HG02571 (cell line): ENCODE measurements around the gene ANO4.
"Not testable (repeated sequence)": the region's sequence is repeated elsewhere in the genome, so short reads cannot be mapped to it uniquely, and the experiment has no call there.

Source experiments
- ATAC-seq: cut with Tn5 transposase; IDR thresholded peaks from one replicate; pipeline ENCODE4 v1.9.1; 2021; ENCODE audit warnings: mild to moderate bottlenecking, moderate library complexity; ENCODE audit not compliant: unreplicated experiment

The ANO4 gene

DNA sequence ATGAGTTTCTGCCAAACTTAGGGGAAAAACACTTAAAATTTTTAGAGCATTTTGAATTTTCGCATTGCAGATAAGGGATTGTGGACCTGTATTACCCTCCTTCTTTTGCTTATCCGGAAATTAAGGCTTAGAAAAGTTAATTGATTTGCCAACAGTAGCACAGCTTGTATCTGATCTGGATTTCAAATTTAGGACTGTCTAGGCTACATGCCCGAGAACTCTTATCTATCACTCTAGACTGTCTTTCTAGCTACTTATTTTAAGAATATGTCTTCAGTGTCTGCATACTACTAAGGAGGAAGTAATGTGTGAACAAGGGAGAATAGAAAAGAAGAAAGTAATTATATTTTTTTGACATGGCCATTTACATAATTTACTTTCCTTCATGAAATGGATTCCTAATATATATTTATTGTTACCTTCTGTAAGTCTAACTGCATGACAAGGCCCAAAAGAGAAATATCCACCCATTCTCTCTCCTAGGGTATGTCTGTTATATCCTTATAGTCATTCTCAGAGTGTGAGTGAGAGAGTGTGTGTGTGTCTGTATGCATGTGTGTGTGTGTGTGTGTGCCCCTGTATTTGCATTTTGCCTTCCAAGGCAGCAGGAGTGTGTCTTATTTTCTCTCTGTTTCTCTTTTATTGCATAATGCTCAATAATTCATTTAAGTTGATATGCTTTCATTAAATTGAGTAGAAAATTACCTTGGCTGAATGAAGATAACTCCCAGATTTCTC is 283.4 kb downstream of the ANO4 start:
- no peak for ATAC-seq

DNA sequence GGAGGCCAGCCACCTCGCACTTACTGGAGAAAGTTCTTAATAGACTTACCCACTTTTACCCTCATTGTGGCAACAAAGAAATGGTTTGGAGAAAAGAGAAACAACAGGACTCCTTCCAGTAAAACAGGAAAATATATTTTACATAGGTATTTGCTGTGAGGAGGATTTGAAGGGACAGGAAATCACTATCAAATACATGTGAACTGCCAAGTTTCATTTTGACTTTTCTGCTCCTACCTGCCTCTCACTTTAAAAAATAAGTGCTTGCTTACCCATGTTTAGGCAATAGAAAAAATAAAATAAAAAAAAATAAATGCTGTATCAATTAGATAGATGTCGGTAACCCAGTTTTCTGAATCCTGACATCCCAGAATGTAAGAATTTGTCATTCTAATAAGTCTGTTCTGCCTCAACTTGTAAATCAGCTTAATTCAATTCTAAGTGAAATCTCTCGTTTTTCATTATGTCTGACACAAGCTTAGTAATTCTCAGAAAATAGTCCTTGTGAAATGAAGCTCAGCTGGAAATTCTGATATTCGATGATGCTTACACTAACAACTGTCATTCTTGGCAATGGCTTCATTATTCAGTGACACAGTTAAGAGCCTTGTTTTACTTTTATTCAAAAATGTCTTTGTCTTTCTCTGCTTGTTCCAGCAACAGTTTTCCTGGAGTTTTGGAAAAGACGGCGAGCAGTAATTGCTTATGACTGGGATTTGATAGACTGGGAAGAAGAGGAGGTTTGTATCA is 284.1 kb downstream of the ANO4 start:
- ATAC-seq = no peak

DNA sequence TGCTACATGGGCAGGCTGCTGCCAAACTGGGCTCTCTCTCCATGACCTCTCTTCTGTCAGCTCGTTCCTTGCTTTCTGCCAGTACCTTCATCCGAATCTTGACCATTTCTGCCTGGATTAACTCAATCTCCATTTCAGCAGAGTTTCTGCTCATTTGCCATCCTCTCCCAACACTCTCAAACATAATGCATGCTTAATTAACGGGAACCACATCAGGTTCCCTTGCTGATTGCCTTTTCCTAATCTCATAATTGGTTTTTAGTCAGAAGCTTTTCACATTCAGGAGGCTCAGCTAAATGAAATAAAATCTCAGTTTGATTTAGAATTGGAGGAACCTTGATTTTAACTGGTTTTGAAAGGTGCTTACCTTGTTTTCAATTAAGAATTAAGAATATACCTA is 288.1 kb downstream of the ANO4 start:
- ATAC-seq = no peak

DNA sequence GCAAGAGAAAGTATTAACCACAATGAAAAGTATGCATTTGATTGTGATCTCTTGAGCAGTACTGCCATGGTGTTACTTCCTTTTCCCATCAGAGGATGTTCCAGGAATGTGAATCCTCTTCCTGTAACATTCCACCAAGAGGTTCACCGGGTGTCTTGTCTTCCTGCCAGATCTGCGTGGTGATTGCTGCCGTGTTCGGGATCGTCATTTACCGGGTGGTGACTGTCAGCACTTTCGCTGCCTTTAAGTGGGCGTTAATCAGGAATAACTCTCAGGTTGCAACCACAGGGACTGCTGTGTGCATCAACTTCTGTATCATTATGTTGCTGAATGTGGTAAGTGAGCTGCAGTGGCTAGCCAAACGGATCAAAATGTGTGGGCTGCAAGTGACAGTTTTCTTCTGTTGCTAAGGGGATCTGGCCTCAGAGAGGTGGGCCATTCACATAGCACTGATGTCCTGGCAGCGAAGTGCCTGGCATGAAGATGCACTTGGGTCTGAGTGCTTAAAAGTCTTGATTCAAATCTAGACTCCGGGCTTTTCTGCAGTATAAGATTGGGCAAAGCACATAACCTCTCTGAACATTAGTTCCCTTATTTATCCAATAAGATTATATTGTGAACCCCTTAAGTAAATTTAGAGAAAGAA is 292.0 kb downstream of the ANO4 start:
- no peak for ATAC-seq

DNA sequence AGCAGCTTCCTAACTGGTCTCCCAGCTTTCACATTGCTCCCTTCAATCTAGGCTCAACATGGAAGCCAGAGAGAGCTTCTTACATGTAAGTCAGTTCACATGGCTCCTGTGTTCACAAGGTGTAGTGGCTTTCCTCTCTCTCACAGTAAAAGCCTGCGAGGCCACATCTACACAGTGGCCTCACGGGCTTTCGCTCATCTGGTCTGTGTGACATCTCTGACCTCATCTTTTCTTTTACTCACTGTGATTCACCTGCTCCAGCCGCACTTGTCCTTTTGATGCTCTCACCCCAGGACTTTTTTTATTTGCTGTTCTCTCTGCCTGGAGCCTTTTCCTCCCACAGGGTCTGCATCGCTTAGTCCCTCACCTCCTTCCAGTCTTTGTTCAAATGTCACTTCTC is 293.3 kb downstream of the ANO4 start:
- ATAC-seq = no peak

DNA sequence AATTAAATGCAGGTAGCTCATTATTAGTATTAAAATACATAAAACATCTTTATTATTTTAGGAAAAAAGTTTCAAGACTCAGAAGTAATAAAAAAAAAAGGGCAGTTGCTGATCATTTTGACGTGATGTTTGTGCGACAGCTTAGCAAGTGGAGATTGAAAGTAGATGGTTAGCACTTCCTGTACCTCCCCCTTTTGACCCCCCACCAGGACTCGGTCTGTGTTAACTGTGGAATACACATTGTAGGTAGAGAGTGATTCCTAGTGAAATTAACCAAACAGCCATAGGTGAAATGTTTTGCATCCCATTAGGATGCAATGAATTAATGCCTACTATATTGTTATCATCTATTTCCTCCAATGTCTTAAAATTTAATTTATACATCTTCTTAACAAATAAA is 294.7 kb downstream of the ANO4 start:
- no peak for ATAC-seq

DNA sequence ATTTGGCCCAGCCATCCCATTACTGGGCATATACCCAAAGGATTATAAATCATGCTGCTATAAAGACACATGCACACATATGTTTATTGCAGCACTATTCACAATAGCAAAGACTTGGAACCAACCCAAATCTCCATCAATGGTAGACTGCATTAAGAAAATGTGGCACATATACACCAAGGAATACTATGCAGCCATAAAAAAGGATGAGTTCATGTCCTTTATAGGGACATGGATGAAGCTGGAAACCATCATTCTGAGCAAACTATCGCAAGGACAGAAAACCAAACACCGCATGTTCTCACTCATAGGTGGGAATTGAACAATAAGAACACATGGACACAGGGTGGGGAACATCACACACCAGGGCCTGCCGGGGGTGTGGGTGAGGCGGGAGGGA is 295.6 kb downstream of the ANO4 start:
- ATAC-seq = not testable (repeated sequence)

DNA sequence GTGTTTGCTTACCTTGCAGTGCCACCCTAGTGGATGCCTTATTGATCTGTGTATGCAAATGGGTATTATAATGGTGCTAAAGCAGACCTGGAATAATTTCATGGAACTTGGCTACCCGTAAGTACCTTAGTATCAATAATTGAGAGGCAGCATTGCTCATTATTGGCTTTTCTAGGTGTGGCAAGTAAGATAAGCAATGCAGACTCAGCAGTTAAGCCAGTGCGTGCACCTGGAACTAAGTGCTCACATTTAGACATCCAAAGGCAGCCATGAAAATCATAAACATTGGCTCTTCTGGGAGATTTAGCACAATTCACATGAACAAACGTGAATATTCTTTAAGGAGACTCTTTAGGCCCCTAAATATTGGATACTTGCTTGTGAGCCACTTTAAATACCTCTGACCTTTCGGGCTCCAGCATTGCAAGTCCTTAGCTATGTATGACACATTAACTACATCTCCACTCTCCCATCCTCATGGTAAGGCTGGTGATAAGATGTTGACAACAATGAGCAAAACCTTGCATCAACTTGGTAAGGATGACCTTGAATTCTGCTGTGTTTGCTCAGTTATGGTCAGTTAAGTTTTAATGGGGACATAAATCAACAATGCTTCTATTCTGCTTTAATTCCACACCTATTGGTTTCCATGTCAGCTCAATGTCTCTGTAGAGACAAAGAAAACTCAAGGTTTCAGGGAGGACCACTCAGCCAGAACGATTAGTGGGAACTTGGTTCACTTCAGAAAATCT is 303.4 kb downstream of the ANO4 start:
- no peak for ATAC-seq

DNA sequence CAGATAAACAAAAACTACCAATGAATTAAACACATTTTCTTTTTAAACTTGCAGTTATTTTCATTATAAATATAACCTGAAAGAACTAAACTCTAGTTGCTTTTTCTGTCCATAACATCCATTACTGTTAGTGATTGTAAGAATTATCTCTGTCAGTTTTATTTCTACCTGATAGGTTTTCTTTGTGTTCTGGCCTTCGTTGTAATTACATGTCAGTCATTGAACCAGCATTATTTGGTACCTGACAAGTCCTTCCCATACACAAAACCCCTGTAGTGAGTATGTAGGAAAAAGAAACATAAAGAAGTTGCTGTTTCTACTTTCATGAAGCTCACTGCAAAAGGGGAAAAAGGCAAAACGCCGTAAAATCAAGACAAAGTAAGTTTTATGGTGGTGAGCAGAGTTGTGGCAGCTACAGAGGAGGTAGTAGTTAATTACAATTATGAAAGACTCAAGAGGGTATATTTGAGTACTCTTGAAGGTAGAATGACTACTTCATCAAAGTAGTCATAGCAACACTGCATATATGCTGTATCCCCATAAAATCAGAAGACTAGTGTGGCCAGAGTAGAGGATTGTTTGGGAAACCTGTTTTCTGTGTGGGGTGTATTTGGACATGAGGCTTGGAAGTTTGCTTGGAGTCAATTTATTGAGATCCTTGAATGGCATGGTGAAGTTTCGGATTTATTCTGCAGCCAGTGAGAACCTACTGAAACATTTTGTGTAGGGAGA is 312.6 kb downstream of the ANO4 start:
- no peak for ATAC-seq

DNA sequence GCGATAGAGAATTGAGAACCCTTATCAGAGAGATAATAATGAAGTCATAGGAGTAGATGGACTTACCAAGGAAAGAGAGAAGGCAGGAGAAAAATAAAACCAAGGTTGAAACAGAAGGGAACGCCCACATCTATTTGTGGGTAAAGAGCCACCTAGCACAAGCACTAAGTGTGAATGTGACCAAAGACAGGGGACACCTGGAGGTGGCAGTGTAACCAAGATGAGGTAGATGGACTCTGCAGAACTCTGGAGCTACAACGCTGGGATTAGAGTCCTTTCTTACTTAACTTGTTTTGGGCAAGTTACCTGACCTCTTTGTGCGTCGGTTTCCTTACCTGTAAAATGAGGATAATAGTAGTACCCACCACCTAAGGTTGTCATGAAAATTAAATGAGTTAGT is 313.6 kb downstream of the ANO4 start:
- no peak for ATAC-seq

DNA sequence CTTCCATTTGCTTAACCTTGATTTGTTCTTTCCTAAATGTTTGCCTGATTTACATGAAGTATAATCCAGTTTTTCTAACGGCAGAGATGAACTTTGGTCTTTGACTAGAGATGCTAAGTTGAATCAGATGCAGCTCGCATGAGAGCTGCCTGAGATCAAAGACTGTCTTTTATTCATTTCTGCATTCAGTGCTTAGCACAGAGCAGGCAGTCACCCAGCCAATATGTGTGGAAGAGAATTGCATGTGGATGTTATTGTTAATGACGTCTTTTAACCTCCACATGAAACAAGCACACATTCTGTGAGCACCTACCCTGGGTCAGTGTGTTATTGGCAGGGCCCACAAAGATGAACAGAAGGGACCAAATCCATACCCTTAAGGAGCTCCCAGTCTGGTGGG is 316.3 kb downstream of the ANO4 start:
- ATAC-seq = no peak

DNA sequence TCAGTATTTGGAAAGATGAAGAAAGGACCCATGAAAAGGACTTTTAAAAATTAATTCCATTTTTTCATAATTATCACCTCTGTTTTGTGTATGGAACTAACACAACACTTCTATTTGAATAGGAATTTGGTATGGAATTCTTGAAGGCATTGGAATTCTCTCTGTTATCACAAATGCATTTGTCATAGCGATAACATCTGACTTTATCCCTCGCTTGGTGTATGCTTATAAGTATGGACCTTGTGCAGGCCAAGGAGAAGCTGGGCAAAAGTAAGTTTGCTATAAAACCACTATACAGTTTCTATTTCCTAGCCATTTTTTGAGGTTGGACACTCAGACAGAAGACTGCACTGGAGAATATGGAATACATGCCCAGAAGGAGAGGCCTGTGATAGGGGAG is 316.9 kb downstream of the ANO4 start:
- ATAC-seq = no peak

DNA sequence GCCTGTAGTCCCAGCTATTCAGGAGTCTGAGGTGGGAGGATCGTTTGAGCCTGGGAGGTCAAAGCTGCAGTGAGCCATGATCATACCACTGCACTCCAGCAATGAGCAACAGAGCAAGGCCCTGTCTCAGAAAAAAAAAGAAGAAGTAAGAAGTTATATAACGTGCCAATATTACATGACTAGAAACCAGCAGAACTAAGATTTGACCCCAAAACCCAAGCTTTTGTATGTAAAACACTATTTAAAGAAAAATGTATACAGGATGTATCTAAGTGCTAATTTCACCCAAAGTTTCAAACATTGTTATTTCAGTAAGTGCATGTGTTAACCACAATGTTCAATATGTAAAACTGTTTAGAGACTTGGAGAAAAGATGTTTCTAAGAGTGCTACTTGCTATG is 320.8 kb downstream of the ANO4 start:
- ATAC-seq = no peak

DNA sequence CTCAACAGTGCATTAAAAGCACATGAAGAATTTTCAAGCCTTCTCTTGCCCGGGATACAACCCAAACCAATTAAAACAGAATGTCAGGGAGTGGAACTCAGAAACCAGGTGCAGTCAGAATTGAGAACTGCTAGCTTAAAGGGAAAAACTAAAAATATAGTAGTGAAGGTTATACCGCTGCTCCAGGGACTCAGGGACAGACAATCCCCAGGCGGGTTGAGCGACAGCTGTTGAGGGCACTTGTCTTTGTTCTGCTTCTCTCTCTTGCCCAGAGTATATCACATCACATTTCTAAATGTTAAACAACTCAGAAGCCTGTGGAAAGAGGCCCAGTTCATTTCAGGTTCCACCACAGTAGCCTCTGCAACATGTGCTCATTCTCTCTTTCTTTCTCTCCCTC is 322.3 kb downstream of the ANO4 start:
- no peak for ATAC-seq

DNA sequence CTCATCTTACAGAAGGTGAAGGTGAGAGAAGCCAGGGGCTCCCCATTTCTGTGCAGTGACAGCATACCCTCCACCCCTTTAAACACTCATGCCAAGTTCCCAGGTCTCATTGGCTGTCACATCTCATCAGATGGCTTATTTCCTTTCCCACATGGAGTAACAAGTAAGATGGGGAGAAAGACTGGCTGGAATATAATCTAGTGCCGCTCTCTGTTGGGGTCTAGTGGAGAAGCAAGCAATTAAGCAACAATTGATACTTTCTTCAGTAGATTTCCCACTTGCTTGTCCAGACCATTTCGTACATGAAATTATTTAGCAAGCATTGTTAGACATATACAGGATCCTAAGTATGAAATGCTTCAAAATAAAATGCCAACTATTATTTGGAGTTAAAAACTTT is 323.3 kb downstream of the ANO4 start:
- no peak for ATAC-seq

DNA sequence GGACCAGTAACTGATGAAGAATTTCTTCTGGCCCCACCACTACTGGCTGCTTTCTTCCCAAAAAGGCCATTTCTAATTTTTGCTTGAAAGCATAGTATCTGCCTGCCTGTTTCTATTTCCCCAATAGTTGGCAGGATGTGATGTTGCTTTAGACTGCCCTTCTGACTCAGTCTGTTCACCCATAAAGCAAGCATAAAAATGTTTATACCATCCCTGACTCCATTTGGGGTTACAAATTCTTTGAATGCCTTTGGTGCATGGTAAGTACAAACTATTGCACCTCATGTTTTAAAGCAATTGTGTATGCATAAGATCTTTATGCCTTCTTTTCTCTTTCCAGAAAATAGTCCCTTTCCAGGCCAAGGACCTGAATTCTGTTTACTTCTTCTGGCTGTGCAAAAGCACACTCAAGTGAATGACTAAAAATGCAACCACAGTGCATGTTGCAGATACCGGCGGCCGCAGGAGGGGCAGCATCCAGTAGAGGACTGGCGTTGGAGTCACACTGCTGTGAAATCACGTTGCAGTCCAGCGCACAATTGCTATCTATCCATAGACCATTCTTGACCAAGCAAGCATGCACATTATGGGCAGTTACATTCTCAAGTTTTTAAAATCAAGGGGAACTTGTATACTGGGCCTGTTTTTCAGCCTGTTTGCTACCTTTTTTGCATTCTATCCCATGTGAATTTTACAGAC is 333.1 kb downstream of the ANO4 start:
- no peak for ATAC-seq

DNA sequence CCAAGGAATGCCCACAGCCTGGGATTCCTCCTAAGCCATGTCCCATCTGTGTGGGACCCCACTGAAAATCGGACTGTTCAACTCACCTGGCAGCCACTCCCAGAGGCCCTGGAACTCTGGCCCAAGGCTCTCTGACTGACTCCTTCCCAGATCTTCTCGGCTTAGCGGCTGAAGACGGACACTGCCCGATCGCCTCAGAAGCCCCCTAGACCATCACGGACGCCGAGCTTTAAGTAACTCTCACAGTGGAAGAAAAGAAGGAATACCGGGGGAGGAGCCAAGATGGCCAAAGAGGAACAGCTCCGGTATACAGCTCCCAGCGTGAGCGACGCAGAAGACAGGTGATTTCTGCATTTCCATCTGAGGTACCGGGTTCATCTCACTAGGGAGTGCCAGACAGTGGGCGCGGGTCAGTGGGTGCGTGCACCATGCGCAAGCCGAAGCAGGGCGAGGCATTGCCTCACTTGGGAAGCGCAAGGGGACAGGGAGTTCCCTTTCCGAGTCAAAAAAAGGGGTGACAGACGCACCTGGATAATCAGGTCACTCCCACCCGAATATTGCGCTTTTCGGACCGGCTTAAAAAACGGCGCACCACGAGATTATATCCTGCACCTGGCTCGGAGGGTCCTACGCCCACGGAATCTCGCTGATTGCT is 351.3 kb downstream of the ANO4 start:
- not testable (repeated sequence) for ATAC-seq

DNA sequence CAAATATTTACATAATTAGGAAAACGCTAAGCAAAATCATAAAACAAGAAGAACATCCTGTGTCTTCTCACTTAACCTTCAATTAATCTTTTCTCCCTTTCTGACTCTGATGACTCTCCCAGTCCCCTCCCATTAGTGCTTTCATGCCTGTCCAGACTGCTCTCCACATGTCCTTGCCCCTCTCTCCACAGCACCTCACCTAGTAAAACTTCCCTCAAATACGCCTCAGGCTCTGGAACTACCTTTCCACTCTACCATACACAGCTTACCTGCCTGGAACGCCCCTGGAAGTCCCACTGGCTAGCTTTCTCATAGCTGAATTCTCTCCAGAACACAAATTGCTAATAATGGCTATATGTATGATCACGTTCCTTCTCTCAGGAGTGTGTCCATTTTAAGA is 370.7 kb downstream of the ANO4 start:
- ATAC-seq = no peak

DNA sequence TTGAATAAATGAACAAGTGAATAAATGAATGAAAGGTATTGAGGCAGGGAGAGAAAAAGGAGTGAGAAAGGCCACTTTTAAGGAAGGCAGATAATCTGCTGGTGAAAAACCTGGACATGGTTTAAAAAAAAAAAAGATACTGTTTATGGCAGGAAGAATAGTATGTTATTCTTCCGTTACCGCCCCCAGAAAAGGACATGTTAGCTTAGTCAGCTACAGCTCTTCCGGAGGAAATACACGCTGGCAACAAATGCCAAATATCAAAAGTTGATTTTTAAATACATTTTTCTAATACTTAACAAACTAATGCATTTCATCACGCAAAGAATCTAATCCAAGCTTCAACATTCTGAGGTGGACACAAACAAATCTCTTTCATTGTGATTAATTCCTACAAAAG is 372.3 kb downstream of the ANO4 start:
- ATAC-seq = no peak

DNA sequence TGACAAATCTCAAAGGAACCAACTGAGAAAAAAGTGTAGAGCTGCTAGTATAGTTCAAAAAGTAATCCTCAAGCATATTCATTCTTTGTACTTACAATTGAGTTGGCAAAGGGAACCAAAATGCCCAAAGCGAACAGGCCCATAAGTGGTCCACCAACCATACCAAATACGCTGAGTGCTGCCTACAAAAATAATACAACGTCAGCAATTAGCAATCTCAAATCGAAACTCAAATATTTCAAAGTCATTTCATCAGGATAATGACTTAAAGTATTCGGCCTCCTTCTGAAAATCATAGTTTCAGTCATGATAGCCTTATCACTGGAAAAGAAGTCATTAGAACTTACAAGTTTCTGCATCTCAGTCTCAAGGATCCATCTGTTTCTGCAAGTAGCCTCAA is 373.4 kb downstream of the ANO4 start:
- no peak for ATAC-seq
